ENCODE data around the gene ETV2.

ETV2 gene

DNA sequence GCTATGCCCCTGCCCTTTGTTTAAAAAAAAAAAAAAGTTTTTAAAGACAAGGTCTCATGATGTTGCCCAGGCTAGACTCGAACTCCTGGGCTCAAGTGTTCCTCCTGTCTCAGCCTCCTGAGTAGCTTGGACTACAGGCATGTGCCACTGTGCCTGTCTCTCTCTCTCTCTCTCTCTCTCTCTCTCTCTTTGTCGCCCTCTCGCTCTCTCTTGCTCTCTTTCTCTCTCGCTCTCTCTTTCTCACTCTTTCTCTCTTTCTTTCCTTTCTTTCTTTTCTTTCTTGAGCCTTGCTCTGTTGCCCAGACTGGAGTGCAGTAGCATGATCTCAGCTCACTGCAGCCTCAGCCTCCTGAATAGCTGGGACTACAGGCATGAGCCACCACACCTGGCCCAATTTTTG, 14.1 kb downstream of the ETV2 start:
- Histone ChIP-seq H3K27ac (ENCODE audit: insufficient read depth, low read depth, low read length, poor library complexity, severe bottlenecking) (no peak overlapping the region), H3K27me3 (ENCODE audit: control insufficient read depth, insufficient read depth, low read length, poor library complexity, severe bottlenecking) (no peaks in the 10 kb centered on the region), H3K4me3 (ENCODE audit: insufficient read depth, low read depth, low read length) (no peak overlapping the region), H3K36me3 (ENCODE audit: control insufficient read depth, insufficient read depth, low read length) (peaks cover 34% of the 10 kb centered on the region), H3K9me3 (ENCODE audit: control insufficient read depth, low read length) (no peaks in the 10 kb centered on the region), H3K4me1 (ENCODE audit: control insufficient read depth, insufficient read depth, low read length) (no peaks in the 10 kb centered on the region)
- WGBS, 2 experiments = 92 to 95% methylated on average over 4 of the region's 4 CpGs

DNA sequence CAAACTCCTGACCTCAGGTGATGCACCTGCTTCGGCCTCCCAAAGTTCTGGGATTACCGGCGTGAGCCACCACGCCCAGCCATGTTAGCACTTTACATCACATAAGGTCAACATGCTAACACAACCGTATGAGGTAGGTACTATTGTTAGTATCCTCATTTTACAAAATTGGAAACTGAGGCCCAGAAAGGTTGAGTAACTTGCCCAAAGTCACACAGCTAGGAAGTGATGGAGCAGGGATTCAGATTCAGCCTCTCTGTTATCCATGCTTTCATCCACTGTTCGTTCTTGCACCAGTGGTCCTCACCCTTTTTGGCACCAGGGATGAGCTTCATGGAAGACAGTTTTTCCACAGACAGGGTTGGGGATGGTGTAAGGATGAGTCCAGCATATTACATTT, 15.2 kb downstream of the ETV2 start:
- peaks cover 32% of the 10 kb centered on the region for H3K36me3 ChIP-seq (ENCODE audit: control insufficient read depth, insufficient read depth, low read length)
- 96% methylated on average over 6 of the region's 6 CpGs for WGBS, 2 experiments
- H3K27ac ChIP-seq (ENCODE audit: insufficient read depth, low read depth, low read length, poor library complexity, severe bottlenecking) = no peak overlapping the region
- H3K4me3 ChIP-seq (ENCODE audit: insufficient read depth, low read depth, low read length) = no peak overlapping the region
- no peaks in the 10 kb centered on the region for H3K4me1 ChIP-seq (ENCODE audit: control insufficient read depth, insufficient read depth, low read length)
- H3K27me3 ChIP-seq (ENCODE audit: control insufficient read depth, insufficient read depth, low read length, poor library complexity, severe bottlenecking) = no peaks in the 10 kb centered on the region
- H3K9me3 ChIP-seq (ENCODE audit: control insufficient read depth, low read length) = no peaks in the 10 kb centered on the region

DNA sequence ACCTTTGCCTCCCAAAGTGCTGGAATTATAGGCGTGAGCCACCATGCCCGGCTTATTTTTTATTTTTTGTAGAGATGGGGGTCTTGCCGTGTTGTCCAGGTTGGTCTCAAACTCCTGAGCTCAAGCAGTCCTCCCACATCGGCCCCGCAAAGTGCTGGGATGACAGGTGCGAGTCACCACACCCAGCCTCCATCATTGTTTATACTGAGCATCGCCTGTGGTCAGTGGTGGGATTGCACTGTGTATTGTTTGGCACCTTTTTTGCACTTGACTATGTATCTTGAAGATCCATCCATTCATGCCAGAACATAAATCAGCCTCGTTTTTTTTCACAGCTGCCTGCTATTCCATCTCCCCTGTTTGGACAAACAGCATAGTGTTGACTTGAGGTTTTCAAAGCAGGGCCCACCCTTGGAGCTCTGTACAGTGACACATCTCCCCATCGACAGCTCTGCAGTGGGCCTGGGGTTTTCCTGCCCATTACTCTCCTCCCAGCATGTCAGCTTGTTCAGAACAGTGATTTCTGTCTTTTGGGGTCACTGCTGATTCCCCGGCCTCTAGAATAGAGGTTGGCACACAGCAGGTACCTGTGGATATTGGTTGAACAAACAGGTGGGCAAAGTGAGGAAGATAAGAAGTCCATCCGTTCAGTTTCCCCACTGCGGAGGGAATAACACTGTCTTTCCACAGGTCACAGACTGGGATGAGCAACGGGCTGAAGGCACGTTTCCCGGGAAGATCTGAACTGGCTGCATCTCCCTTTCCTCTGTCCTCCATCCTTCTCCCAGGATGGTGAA, 16.6 kb downstream of the ETV2 start:
- WGBS, 2 experiments = 92 to 94% methylated on average over 15 of the region's 15 CpGs
- H3K36me3 ChIP-seq (ENCODE audit: control insufficient read depth, insufficient read depth, low read length) = peaks cover 30% of the 10 kb centered on the region
- H3K27ac ChIP-seq (ENCODE audit: insufficient read depth, low read depth, low read length, poor library complexity, severe bottlenecking) = no peak overlapping the region
- no peak overlapping the region for H3K4me3 ChIP-seq (ENCODE audit: insufficient read depth, low read depth, low read length)
- no peaks in the 10 kb centered on the region for H3K9me3 ChIP-seq (ENCODE audit: control insufficient read depth, low read length)
- no peaks in the 10 kb centered on the region for H3K4me1 ChIP-seq (ENCODE audit: control insufficient read depth, insufficient read depth, low read length)
- no peaks in the 10 kb centered on the region for H3K27me3 ChIP-seq (ENCODE audit: control insufficient read depth, insufficient read depth, low read length, poor library complexity, severe bottlenecking)

DNA sequence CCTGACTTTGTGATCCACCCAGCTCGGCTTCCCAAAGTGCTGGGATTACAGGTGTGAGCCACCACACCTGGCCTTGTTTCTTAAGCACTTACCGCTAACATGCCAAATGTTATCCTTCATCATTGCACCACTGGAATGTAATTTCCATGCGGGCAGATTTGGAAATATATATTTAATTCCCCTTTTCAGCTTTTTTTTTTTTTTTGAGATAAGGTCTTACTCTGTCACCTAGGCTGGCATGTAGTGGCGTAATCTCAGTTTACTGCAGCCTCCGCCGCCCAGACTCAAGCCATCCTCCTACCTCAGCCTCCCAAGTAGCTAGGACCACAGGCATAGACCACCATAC, 20.4 kb downstream of the ETV2 start:
- H3K27ac ChIP-seq (ENCODE audit: insufficient read depth, low read depth, low read length, poor library complexity, severe bottlenecking) = no peak overlapping the region

DNA sequence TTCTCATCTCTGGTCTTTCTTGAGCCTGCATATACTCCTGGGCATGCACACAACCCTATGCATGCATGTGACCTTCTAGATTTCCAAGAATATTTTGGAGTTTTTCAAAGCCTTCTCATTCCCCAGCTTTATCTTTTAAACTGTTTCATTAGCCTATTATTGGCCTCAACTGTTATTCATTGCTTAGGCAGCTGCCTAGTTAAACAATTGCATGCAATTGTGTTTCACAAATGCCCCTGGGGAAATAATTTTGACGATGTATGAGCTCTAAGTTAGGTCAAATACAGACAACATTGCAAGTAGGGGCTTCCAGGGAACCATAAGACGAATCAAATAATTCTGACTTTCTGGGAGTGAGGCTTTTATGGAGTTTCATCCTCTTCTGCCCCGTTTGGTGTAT, 22.4 kb downstream of the ETV2 start:
- WGBS, 2 experiments = 81% methylated on average over 3 of the region's 3 CpGs
- Histone ChIP-seq H3K27me3 (ENCODE audit: control insufficient read depth, insufficient read depth, low read length, poor library complexity, severe bottlenecking) (peaks cover under 1% of the 10 kb centered on the region), H3K36me3 (ENCODE audit: control insufficient read depth, insufficient read depth, low read length) (no peaks in the 10 kb centered on the region), H3K4me3 (ENCODE audit: insufficient read depth, low read depth, low read length) (no peak overlapping the region), H3K9me3 (ENCODE audit: control insufficient read depth, low read length) (no peaks in the 10 kb centered on the region), H3K4me1 (ENCODE audit: control insufficient read depth, insufficient read depth, low read length) (no peaks in the 10 kb centered on the region), H3K27ac (ENCODE audit: insufficient read depth, low read depth, low read length, poor library complexity, severe bottlenecking) (no peak overlapping the region)

More for the DNA sequence above, 20.4 kb downstream of the ETV2 start:
- H3K4me3 ChIP-seq (ENCODE audit: insufficient read depth, low read depth, low read length) = no peak overlapping the region
- no peaks in the 10 kb centered on the region for H3K4me1 ChIP-seq (ENCODE audit: control insufficient read depth, insufficient read depth, low read length)
- H3K9me3 ChIP-seq (ENCODE audit: control insufficient read depth, low read length) = no peaks in the 10 kb centered on the region
- 95% methylated on average over 6 of the region's 6 CpGs for WGBS, 2 experiments
- H3K27me3 ChIP-seq (ENCODE audit: control insufficient read depth, insufficient read depth, low read length, poor library complexity, severe bottlenecking) = no peaks in the 10 kb centered on the region
- peaks cover 14% of the 10 kb centered on the region for H3K36me3 ChIP-seq (ENCODE audit: control insufficient read depth, insufficient read depth, low read length)

DNA sequence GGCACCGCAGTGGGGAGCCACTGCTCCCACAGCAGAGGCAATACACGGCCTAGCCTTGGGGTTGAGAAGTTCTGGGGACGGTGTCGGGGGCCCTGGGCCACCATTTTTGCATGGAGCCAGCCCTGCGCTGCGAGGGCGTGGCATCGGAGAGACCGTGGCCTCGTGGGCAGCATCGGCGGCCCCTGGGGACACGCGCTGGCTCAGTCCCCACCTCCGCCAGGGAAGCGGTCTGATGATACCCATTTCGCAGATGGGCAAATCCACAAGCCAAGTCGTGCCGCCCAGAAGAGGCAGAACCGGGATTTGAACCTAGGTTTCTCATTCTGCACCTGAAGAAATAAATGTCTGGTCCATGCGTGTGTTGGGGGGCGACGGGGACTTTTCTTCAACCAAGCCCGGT, 23.6 kb downstream of the ETV2 start:
- Histone ChIP-seq H3K27ac (ENCODE audit: insufficient read depth, low read depth, low read length, poor library complexity, severe bottlenecking) (no peak overlapping the region), H3K27me3 (ENCODE audit: control insufficient read depth, insufficient read depth, low read length, poor library complexity, severe bottlenecking) (peaks cover 11% of the 10 kb centered on the region), H3K36me3 (ENCODE audit: control insufficient read depth, insufficient read depth, low read length) (no peaks in the 10 kb centered on the region), H3K4me3 (ENCODE audit: insufficient read depth, low read depth, low read length) (no peak overlapping the region), H3K9me3 (ENCODE audit: control insufficient read depth, low read length) (no peaks in the 10 kb centered on the region), H3K4me1 (ENCODE audit: control insufficient read depth, insufficient read depth, low read length) (no peaks in the 10 kb centered on the region)
- 92 to 94% methylated on average over 24 of the region's 24 CpGs for WGBS, 2 experiments

DNA sequence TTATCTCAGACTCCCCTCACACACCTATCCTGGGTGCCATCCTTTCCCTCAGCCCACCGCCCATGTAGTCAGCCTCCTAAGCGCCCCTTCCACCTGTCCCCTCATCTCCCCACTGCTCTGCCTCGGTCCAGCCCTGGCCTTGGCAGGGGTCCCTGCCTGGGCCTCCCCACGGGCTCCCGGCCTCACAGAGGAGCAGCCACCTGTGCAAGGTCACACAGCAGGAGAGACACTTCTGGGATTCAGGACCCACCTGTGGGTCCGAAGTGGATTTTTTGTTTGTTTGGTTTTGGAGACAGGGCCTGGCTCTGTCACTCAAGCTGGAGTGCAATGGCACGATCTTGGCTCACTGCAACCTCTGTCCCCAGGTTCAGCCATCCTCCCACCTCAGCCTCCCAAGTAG, 24.1 kb downstream of the ETV2 start:
- H3K4me1 ChIP-seq (ENCODE audit: control insufficient read depth, insufficient read depth, low read length) = no peaks in the 10 kb centered on the region

DNA sequence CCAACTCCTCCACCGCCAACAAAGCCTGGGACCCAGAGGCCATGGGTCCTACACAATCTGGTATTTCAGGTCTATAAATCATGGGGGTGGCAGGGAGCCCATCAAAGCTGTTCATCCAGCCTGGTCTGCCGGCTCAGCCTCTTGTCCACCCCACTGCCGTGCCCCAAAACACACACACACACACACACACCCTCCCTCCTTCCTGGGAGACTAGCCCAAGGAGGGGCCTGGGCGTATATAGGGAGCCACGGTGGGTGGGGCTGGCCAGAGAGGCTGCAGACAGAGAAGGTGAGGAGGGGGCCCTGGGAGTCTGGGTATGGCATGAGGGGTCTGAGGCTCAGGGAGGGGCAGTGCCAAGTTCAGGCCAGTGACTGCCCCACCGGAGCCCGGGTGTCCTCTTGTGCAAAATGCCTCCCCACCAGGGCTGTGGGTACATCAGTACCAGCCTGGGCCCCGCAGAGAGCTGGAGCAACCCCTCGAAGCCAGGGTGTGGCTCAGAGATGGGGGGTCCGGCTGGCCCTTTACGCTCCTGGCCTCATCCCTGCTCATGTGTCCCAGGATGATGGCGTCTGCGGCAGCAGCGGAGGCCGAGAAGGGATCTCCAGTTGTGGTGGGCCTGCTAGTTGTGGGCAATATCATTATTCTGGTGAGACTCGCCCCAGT, 24.8 kb downstream of the ETV2 start, which contains the start of gene UPK1A:
Gene UPK1A (plus strand): TSS at position 267 of the 663 bp plus-strand sequence. CDS start 296 bp downstream, at position 563.
- Histone ChIP-seq H3K36me3 (ENCODE audit: control insufficient read depth, insufficient read depth, low read length) (no peaks in the 10 kb centered on the region), H3K4me3 (ENCODE audit: insufficient read depth, low read depth, low read length) (no peak within 1 kb of the TSS), H3K4me1 (ENCODE audit: control insufficient read depth, insufficient read depth, low read length) (no peaks in the 10 kb centered on the region), H3K27me3 (ENCODE audit: control insufficient read depth, insufficient read depth, low read length, poor library complexity, severe bottlenecking) (peaks cover 11% of the 10 kb centered on the region), H3K27ac (ENCODE audit: insufficient read depth, low read depth, low read length, poor library complexity, severe bottlenecking) (no peak within 1 kb of the TSS), H3K9me3 (ENCODE audit: control insufficient read depth, low read length) (no peaks in the 10 kb centered on the region)
- WGBS, 2 experiments = 88 to 90% methylated on average over 16 of the region's 16 CpGs

More for the DNA sequence above, 24.1 kb downstream of the ETV2 start:
- Histone ChIP-seq H3K4me3 (ENCODE audit: insufficient read depth, low read depth, low read length) (no peak overlapping the region), H3K27me3 (ENCODE audit: control insufficient read depth, insufficient read depth, low read length, poor library complexity, severe bottlenecking) (peaks cover 11% of the 10 kb centered on the region), H3K36me3 (ENCODE audit: control insufficient read depth, insufficient read depth, low read length) (no peaks in the 10 kb centered on the region), H3K27ac (ENCODE audit: insufficient read depth, low read depth, low read length, poor library complexity, severe bottlenecking) (no peak overlapping the region), H3K9me3 (ENCODE audit: control insufficient read depth, low read length) (no peaks in the 10 kb centered on the region)
- whole genome bisulfite sequencing, 2 experiments = 89% methylated on average over 7 of the region's 7 CpGs

DNA sequence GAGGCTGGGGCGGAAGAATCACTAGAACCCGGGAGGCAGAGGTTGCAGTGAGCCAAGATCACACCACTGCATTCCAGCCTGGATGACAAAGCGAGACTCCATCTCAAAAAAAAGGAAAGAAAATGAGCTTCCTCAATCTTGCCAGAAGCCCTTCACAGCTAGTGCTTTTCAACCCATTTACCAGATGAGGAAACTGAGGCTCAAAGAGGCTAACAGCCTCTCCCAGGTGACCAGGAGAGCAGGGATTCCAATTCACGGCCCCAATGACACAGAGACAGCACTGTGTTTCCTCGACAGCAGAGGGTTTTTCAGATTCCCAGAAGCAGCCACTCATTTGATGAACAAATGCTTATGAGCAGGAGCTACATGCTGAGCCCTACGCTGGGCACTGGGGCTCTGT, 28.0 kb downstream of the ETV2 start:
- H3K4me1 ChIP-seq (ENCODE audit: control insufficient read depth, insufficient read depth, low read length) = no peaks in the 10 kb centered on the region
- no peaks in the 10 kb centered on the region for H3K9me3 ChIP-seq (ENCODE audit: control insufficient read depth, low read length)
- whole genome bisulfite sequencing, 2 experiments = 77 to 80% methylated on average over 6 of the region's 6 CpGs
- H3K4me3 ChIP-seq (ENCODE audit: insufficient read depth, low read depth, low read length) = no peak overlapping the region
- H3K27ac ChIP-seq (ENCODE audit: insufficient read depth, low read depth, low read length, poor library complexity, severe bottlenecking) = no peak overlapping the region
- H3K27me3 ChIP-seq (ENCODE audit: control insufficient read depth, insufficient read depth, low read length, poor library complexity, severe bottlenecking) = peaks cover 35% of the 10 kb centered on the region
- H3K36me3 ChIP-seq (ENCODE audit: control insufficient read depth, insufficient read depth, low read length) = no peaks in the 10 kb centered on the region

DNA sequence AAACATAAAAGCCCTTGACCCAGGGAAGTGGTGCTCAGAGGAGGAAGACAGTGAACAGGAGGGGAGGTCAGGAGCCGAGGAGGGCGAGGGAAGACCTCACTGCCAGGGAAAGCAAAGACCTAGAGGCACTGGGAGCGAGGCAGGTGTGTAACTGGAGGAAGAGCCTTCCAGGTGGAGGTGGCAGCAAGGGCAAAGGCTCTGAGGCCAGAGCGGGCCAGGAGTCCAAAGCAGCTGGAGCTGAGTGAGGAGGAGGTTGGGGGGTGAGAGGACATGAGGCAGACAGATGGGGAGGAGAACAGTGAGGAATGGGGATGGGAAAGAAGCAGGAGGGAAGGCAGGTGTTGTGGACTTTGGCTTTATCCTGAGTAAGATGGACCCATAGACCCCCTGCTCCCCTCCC, 28.4 kb downstream of the ETV2 start:
- Histone ChIP-seq H3K9me3 (ENCODE audit: control insufficient read depth, low read length) (no peaks in the 10 kb centered on the region), H3K4me3 (ENCODE audit: insufficient read depth, low read depth, low read length) (no peak overlapping the region), H3K36me3 (ENCODE audit: control insufficient read depth, insufficient read depth, low read length) (no peaks in the 10 kb centered on the region), H3K27me3 (ENCODE audit: control insufficient read depth, insufficient read depth, low read length, poor library complexity, severe bottlenecking) (peaks cover 35% of the 10 kb centered on the region), H3K27ac (ENCODE audit: insufficient read depth, low read depth, low read length, poor library complexity, severe bottlenecking) (no peak overlapping the region), H3K4me1 (ENCODE audit: control insufficient read depth, insufficient read depth, low read length) (no peaks in the 10 kb centered on the region)
- 69 to 70% methylated on average over 4 of the region's 4 CpGs for WGBS, 2 experiments
